ENCODE data around the gene PRICKLE1.
"Not testable (repeated sequence)": the region's sequence is repeated elsewhere in the genome, so short reads cannot be mapped to it uniquely, and the experiment has no call there.

DNA sequence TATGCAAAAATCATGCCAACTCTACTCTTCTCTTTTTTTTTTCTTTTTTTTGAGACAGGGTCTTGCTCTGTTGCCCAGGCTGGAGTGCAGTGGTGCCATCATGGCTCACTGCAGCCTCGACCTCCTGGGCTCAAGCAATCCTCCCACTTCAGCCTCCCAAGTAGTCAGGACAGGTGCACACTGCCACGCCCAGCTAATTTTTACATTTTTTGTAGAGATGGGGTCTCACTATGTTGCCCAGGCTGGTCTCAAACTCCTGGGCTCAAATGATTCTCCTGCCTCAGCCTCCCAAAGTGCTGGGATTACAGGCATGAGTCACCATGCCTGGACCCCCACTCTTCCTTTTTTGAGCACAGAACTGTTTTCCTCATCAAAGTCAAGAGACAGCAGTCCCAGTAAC is 48.2 kb downstream of the PRICKLE1 start:
- TF ChIP-seq, protein P1, sequence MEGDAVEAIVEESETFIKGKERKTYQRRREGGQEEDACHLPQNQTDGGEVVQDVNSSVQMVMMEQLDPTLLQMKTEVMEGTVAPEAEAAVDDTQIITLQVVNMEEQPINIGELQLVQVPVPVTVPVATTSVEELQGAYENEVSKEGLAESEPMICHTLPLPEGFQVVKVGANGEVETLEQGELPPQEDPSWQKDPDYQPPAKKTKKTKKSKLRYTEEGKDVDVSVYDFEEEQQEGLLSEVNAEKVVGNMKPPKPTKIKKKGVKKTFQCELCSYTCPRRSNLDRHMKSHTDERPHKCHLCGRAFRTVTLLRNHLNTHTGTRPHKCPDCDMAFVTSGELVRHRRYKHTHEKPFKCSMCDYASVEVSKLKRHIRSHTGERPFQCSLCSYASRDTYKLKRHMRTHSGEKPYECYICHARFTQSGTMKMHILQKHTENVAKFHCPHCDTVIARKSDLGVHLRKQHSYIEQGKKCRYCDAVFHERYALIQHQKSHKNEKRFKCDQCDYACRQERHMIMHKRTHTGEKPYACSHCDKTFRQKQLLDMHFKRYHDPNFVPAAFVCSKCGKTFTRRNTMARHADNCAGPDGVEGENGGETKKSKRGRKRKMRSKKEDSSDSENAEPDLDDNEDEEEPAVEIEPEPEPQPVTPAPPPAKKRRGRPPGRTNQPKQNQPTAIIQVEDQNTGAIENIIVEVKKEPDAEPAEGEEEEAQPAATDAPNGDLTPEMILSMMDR (IDR thresholded peaks at IDR 0.05; ENCODE audit: extremely low read depth in 1 of 2, insufficient read depth in 1 of 2, low read depth in 1 of 2, low read length in 2 of 2) = not testable (repeated sequence)
- not testable (repeated sequence) for TF ChIP-seq GATA2 (IDR thresholded peaks at IDR 0.05; ENCODE audit: insufficient read depth, insufficient read length, low read depth, low read length); POLR2A (IDR thresholded peaks at IDR 0.05; ENCODE audit: low read depth, low read length); EZH2 (IDR thresholded peaks at IDR 0.05; ENCODE audit: borderline replicate concordance, low read depth, low read length, severe bottlenecking); MYC (IDR thresholded peaks at IDR 0.05; ENCODE audit: low read depth, low read length); JUN (IDR thresholded peaks at IDR 0.05; ENCODE audit: borderline replicate concordance, insufficient read depth, insufficient read length, low read depth)
- TF ChIP-seq, protein P2, sequence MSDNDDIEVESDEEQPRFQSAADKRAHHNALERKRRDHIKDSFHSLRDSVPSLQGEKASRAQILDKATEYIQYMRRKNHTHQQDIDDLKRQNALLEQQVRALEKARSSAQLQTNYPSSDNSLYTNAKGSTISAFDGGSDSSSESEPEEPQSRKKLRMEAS (IDR thresholded peaks at IDR 0.05; ENCODE audit: insufficient read depth, insufficient read length) = not testable (repeated sequence)

Measured in endothelial cell of umbilical vein (primary cell).